Progenitor cell of endocrine pancreas (in vitro differentiated cells): ENCODE measurements around the gene MYEOV. TPM values are rescaled to one million over a fixed set of nuclear protein-coding genes. Genes with fewer than 3 reads are reported as not detected.

Experiments used
- DNase-seq: peaks from one replicate; pipeline ENCODE4 v3.0.0; 2021; ENCODE audit warnings: low spot score; ENCODE audit not compliant: unreplicated experiment
- H3K27ac Mint-ChIP-seq: 2 replicates; pipeline ENCODE4 v1.8.0; 2021; ENCODE audit warnings: mild to moderate bottlenecking, moderate library complexity, mixed read lengths
- H3K27me3 Mint-ChIP-seq: 2 replicates; pipeline ENCODE4 v1.8.0; 2021; ENCODE audit warnings: mixed read lengths
- H3K36me3 Mint-ChIP-seq: 2 replicates; pipeline ENCODE4 v1.8.0; 2022; ENCODE audit warnings: mixed read lengths; ENCODE audit not compliant: insufficient read depth
- H3K4me1 Mint-ChIP-seq: 2 replicates; pipeline ENCODE4 v1.8.0; 2021; ENCODE audit warnings: low read depth, mixed read lengths
- H3K4me3 Mint-ChIP-seq: 2 replicates; pipeline ENCODE4 v1.8.0; 2021; ENCODE audit warnings: low read depth, mild to moderate bottlenecking, moderate library complexity, mixed read lengths
- H3K9me3 Mint-ChIP-seq: 2 replicates; pipeline ENCODE4 v1.8.0; 2021; ENCODE audit warnings: low read depth, mixed read lengths
- CTCF ChIP-seq: fragments of 200-600 bp; sonication (generic); IDR thresholded peaks from one replicate; pipeline ENCODE4 v1.5.0; 2021; ENCODE audit warnings: antibody characterized with exemption, mild to moderate bottlenecking; ENCODE audit not compliant: unreplicated experiment
- total RNA-seq: library from RNA; stranded (reverse); gene quantifications from 2 replicates; pipeline ENCODE4 v1.2.1, GENCODE V29; 2021

The MYEOV gene
- total RNA-seq, 1 donor from 2014 or later = 0.14 TPM

DNA sequence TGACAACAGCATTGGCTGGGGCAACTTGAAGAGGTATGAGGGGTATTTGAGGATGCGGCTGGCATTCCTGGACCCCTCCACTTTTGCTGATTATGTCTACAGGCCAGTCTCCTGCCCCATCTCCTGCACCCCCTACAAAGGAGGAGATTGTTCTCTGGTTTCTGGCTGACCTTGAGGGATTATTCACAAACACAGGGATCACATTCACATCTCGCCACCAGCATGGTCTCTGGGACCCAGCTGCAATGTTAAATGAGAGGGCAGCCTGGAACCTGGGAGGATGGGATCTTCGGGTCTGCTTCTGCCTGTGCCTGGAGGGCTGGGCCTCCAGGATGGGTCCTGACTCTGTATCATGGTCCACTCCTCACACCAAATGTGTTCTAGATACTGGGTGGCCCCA is 32.8 kb upstream of the MYEOV start:
- H3K4me1 Mint-ChIP-seq = peaks cover 4% of the 10 kb centered on the region
- peaks cover 15% of the 10 kb centered on the region for H3K27me3 Mint-ChIP-seq
- no peaks in the 10 kb centered on the region for H3K36me3 Mint-ChIP-seq
- no peak for TF ChIP-seq CTCF
- no peak for DNase-seq
- no peak overlapping the region for H3K27ac Mint-ChIP-seq
- no peak overlapping the region for H3K4me3 Mint-ChIP-seq
- peaks cover 4% of the 10 kb centered on the region for H3K9me3 Mint-ChIP-seq

DNA sequence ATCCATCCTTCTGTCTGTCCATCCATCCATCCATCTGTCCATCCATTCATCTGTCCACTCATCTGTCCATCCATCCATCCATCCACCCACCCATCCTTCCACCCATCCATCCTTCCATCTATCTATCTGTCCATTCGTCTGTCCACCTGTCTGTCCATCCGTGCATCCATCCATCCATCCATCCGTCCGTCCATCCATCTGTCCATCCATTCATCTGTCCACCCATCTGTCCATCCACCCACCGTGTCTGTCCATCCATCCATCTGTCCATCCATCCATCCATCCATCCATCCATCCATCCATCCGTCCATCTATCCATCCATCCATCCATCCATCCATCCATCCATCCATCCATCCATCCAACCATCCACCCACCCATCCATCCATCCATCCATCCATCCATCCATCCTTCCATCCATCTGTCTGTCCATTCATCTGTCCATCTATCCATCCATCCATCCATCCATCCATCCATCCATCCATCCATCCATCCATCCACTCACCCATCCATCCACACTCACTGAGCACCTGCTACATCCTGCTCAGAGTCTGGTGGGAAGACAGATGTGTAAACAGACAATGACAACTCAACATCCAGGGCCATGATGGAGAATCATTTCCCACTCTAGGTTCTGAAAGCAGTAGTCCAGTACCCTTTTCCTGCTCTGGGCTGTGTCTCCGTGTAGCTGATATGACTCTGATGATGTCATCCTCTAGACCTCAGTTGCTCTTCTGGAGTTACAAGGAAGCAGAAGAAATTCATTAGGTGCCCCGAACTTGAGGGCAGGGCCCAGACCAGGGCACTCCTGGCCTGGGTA is 30.8 kb upstream of the MYEOV start:
- H3K4me1 Mint-ChIP-seq = peaks cover 4% of the 10 kb centered on the region
- peak overlapping the region; percentile 84 for H3K27ac Mint-ChIP-seq
- no peak overlapping the region for H3K4me3 Mint-ChIP-seq
- TF ChIP-seq CTCF = no peak
- no peak for DNase-seq
- peaks cover 10% of the 10 kb centered on the region for H3K27me3 Mint-ChIP-seq
- no peaks in the 10 kb centered on the region for H3K36me3 Mint-ChIP-seq
- peaks cover 4% of the 10 kb centered on the region for H3K9me3 Mint-ChIP-seq

GRCh38 chr11:69263736-69264052 is 30.3 kb upstream of the MYEOV start:
- no peaks in the 10 kb centered on the region for H3K36me3 Mint-ChIP-seq
- H3K9me3 Mint-ChIP-seq = peaks cover 4% of the 10 kb centered on the region
- H3K4me1 Mint-ChIP-seq = peaks cover 4% of the 10 kb centered on the region
- peak overlapping the region; percentile 29 for H3K27ac Mint-ChIP-seq
- peaks cover 5% of the 10 kb centered on the region for H3K27me3 Mint-ChIP-seq
- no peak for TF ChIP-seq CTCF
- no peak for DNase-seq
- H3K4me3 Mint-ChIP-seq = no peak overlapping the region

- Mint-ChIP-seq H3K27ac (no peak overlapping the region), H3K27me3 (peaks cover 1% of the 10 kb centered on the region), H3K4me1 (peaks cover 4% of the 10 kb centered on the region), H3K36me3 (no peaks in the 10 kb centered on the region), H3K9me3 (peaks cover 4% of the 10 kb centered on the region), H3K4me3 (no peak overlapping the region)
- no peak for TF ChIP-seq CTCF
- no peak for DNase-seq
These were observed 29.5 kb upstream of the MYEOV start for GRCh38 chr11:69264486-69264885.

DNA sequence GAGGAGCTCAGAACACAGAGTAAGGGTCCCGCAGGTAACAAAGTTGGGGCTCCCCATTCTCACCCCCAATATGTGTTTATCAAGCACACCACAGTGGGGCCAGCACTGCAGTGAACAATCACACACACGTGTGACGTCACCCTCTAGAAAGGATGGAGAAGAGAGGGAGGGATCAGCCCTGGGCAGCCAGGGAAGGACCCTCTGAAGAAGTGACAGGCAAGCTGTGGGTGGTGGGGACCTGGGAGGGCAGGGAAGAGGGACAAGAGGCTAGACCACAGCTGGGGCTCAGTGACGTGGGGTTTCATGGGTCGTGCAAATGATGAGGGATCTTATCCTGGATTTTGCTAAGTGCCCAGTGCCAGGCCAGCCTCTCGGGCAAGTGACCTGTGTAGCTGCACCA is 28.7 kb upstream of the MYEOV start:
- H3K4me1 Mint-ChIP-seq = peaks cover 4% of the 10 kb centered on the region
- H3K36me3 Mint-ChIP-seq = no peaks in the 10 kb centered on the region
- DNase-seq = no peak
- peaks cover 4% of the 10 kb centered on the region for H3K9me3 Mint-ChIP-seq
- TF ChIP-seq CTCF = no peak
- H3K4me3 Mint-ChIP-seq = no peak overlapping the region
- H3K27me3 Mint-ChIP-seq = no peaks in the 10 kb centered on the region
- H3K27ac Mint-ChIP-seq = no peak overlapping the region
